Uterus (tissue), 2 donors: ENCODE results near the gene ZNF579.

Experiments used
- CTCF ChIP-seq, 4 experiments: fragments of 200-600 bp in 2 of 4; fragments of 450-650 bp in 2 of 4; sonication (generic) in 2 of 4; IDR thresholded peaks; one replicate each; pipeline ENCODE4 v1.5.1; 2016 to 2019; ENCODE audit warnings: antibody characterized with exemption in 4 of 4, mild to moderate bottlenecking in 2 of 4, moderate library complexity in 1 of 4
- POLR2A ChIP-seq, 2 donors: fragments of 450-650 bp; IDR thresholded peaks; one replicate each; pipeline ENCODE4 v1.6.1; 2016; ENCODE audit warnings: antibody characterized with exemption in 2 of 2, mild to moderate bottlenecking in 1 of 2, moderate library complexity in 1 of 2

- no peak for TF ChIP-seq CTCF (IDR thresholded peaks at IDR 0.05)
- no peak for TF ChIP-seq POLR2A (IDR thresholded peaks at IDR 0.05)
Measured at GRCh38 chr19:55552206-55552605, 28.4 kb downstream of the ZNF579 start.
